CD14-positive monocyte (primary cell): Measurements from ENCODE around the gene SYT4. TPM values are rescaled to one million over a fixed set of nuclear protein-coding genes. Genes with fewer than 3 reads are reported as not detected.

Experiments
- DNase-seq, 3 donors: peaks; one replicate each; pipeline ENCODE4 v3.0.0-alpha.2; 2011 to 2022
- H2AFZ ChIP-seq: 2 replicates; pipeline ENCODE4 v1.6.0; 2012; ENCODE audit warnings: mild to moderate bottlenecking, low read depth, low read length, inconsistent platforms; ENCODE audit not compliant: insufficient read depth, poor library complexity, severe bottlenecking
- H3K27ac ChIP-seq, 2 donors: 1 replicate in 1 of 2; 2 replicates in 1 of 2; pipeline ENCODE4 v1.5.1; 2012 to 2013; ENCODE audit warnings: low read length in 2 of 2, control low read depth in 1 of 2, inconsistent platforms in 1 of 2, low read depth in 1 of 2, mild to moderate bottlenecking in 1 of 2
- H3K27me3 ChIP-seq, 2 donors: one replicate each; pipeline versions ENCODE4 v1.6.0 to v1.6.1; 2011 to 2013; ENCODE audit warnings: low read length in 2 of 2; ENCODE audit not compliant: control insufficient read depth in 2 of 2, insufficient read depth in 2 of 2
- H3K36me3 ChIP-seq, 2 donors: replicated peaks in 1 of 2; 1 replicate in 1 of 2; 2 replicates in 1 of 2; pipeline versions ENCODE4 v1.5.1 to v1.6.1; 2012 to 2013; ENCODE audit warnings: low read length in 2 of 2, control low read depth in 1 of 2, inconsistent platforms in 1 of 2, mild to moderate bottlenecking in 1 of 2; ENCODE audit not compliant: insufficient read depth in 2 of 2, control insufficient read depth in 1 of 2
- H3K4me1 ChIP-seq, 2 donors: 1 replicate in 1 of 2; 2 replicates in 1 of 2; pipeline versions ENCODE4 v1.5.1 to v1.6.1; 2012 to 2013; ENCODE audit warnings: low read length in 2 of 2, control low read depth in 1 of 2, inconsistent platforms in 1 of 2, mild to moderate bottlenecking in 1 of 2, moderate library complexity in 1 of 2; ENCODE audit not compliant: insufficient read depth in 2 of 2, control insufficient read depth in 1 of 2
- H3K4me2 ChIP-seq: replicated peaks from 2 replicates; pipeline ENCODE3; 2012; ENCODE audit warnings: low read length, moderate library complexity, mild to moderate bottlenecking; ENCODE audit not compliant: poor library complexity, severe bottlenecking; ENCODE audit errors: extremely low read depth
- H3K4me3 ChIP-seq, 3 experiments: fragments of 200-600 bp in 1 of 3; sonication (generic) in 1 of 3; replicated peaks in 1 of 3; 1 replicate in 2 of 3; 2 replicates in 1 of 3; pipeline ENCODE4 v1.5.1; 2011 to 2013; ENCODE audit warnings: low read length in 3 of 3, mild to moderate bottlenecking in 3 of 3, control low read depth in 2 of 3, low read depth in 2 of 3, inconsistent platforms in 1 of 3, moderate library complexity in 1 of 3
- H3K79me2 ChIP-seq: 2 replicates; pipeline ENCODE4 v1.6.0; 2012; ENCODE audit warnings: mild to moderate bottlenecking, control low read depth, inconsistent platforms, low read length, moderate library complexity; ENCODE audit not compliant: insufficient read depth
- H3K9ac ChIP-seq: 2 replicates; pipeline ENCODE4 v1.6.0; 2017; ENCODE audit warnings: low read length, mild to moderate bottlenecking; ENCODE audit not compliant: insufficient read depth, poor library complexity, severe bottlenecking
- H3K9me3 ChIP-seq, 2 donors: replicated peaks in 1 of 2; 1 replicate in 1 of 2; 2 replicates in 1 of 2; pipeline versions ENCODE4 v1.5.1 to v1.6.1; 2012 to 2013; ENCODE audit warnings: low read length in 2 of 2, control low read depth in 1 of 2; ENCODE audit not compliant: control insufficient read depth in 1 of 2, insufficient read depth in 1 of 2
- H4K20me1 ChIP-seq: 2 replicates; pipeline ENCODE4 v1.6.0; 2012; ENCODE audit warnings: mild to moderate bottlenecking, low read length, control low read depth, moderate library complexity; ENCODE audit not compliant: insufficient read depth
- H3K27ac Mint-ChIP-seq, 7 donors: one replicate each; pipeline ENCODE4 v1.8.0; 2020; ENCODE audit warnings: mild to moderate bottlenecking in 7 of 7, mixed read lengths in 7 of 7, moderate library complexity in 6 of 7, inconsistent platforms in 2 of 7
- H3K27me3 Mint-ChIP-seq, 3 donors: one replicate each; pipeline ENCODE4 v1.8.0; 2021 to 2022; ENCODE audit warnings: low read depth in 3 of 3, mild to moderate bottlenecking in 3 of 3, mixed read lengths in 3 of 3, moderate library complexity in 3 of 3, inconsistent platforms in 1 of 3
- H3K36me3 Mint-ChIP-seq, 2 donors: one replicate each; pipeline ENCODE4 v1.8.0; 2020; ENCODE audit warnings: mixed read lengths in 2 of 2, inconsistent platforms in 1 of 2, mild to moderate bottlenecking in 1 of 2
- H3K4me1 Mint-ChIP-seq: one replicate; pipeline ENCODE4 v1.8.0; 2020; ENCODE audit warnings: mild to moderate bottlenecking, mixed read lengths
- H3K4me3 Mint-ChIP-seq, 2 donors: one replicate each; pipeline ENCODE4 v1.8.0; 2020; ENCODE audit warnings: mild to moderate bottlenecking in 2 of 2, mixed read lengths in 2 of 2, moderate library complexity in 1 of 2
- H3K9me3 Mint-ChIP-seq, 7 donors: one replicate each; pipeline ENCODE4 v1.8.0; 2020 to 2022; ENCODE audit warnings: mixed read lengths in 7 of 7, mild to moderate bottlenecking in 6 of 7, moderate library complexity in 6 of 7, inconsistent platforms in 2 of 7
- WGBS: methylation state at CpG from one replicate; pipeline ENCODE4 v1.1.5; 2013; ENCODE audit warnings: missing lambda C conversion rate; ENCODE audit not compliant: insufficient coverage; 5-methylcytosine and 5-hydroxymethylcytosine counted together
- intact Hi-C, 2 donors: fragments of 100-400 bp; cut with micrococcal nuclease; formaldehyde crosslinking; loops; one replicate each; pipeline versions ENCODE4 v1.15.0 to v1.15.1; 2023
- polyA plus RNA-seq, 3 donors: library from polyadenylated mRNA; depleted of rRNA in 1 of 3; unstranded in 2 of 3; stranded (reverse) in 1 of 3; fragments of 300-500 nt in 2 of 3; fragments of >200 nt in 1 of 3; fragmentation: Illumina TruSeq in 2 of 3; gene quantifications; 1 replicate in 2 of 3; 2 replicates in 1 of 3; pipeline ENCODE4 v1.2.3, GENCODE V29; 2012 to 2021
- TF ChIP-seq, protein P1 (sequence below): fragments of 200-600 bp; IDR thresholded peaks from one replicate; pipeline ENCODE4 v1.8.0; 2022; ENCODE audit warnings: antibody characterized with exemption, mild to moderate bottlenecking

The SYT4 gene
- polyA plus RNA-seq, 3 donors, result not detected

DNA sequence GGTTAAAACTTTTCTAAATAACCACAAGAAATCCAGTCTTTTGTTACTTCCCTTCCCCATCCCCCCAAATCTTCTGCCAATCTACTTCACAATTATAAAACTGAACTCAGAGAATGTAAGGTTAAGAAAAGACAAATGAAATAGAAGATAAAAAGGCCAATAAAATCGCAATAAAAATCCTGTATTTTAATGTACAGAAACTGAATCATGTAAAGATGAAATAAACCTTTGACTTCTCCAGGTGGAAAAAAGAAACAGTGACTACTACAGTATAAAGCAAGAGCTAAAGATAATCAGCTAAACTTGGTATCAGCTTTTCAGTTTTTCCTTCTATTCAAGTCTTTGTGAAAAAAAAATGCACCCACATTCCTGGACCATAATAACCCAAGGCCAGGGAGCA, 1.7 kb downstream of the SYT4 start:
- no peaks in the 10 kb centered on the region for H3K9me3 Mint-ChIP-seq
- peaks cover 4 to 14% (median 13%) of the 10 kb centered on the region in 3 donors for H3K27me3 Mint-ChIP-seq
- no peak for DNase-seq
- TF ChIP-seq, protein P1, sequence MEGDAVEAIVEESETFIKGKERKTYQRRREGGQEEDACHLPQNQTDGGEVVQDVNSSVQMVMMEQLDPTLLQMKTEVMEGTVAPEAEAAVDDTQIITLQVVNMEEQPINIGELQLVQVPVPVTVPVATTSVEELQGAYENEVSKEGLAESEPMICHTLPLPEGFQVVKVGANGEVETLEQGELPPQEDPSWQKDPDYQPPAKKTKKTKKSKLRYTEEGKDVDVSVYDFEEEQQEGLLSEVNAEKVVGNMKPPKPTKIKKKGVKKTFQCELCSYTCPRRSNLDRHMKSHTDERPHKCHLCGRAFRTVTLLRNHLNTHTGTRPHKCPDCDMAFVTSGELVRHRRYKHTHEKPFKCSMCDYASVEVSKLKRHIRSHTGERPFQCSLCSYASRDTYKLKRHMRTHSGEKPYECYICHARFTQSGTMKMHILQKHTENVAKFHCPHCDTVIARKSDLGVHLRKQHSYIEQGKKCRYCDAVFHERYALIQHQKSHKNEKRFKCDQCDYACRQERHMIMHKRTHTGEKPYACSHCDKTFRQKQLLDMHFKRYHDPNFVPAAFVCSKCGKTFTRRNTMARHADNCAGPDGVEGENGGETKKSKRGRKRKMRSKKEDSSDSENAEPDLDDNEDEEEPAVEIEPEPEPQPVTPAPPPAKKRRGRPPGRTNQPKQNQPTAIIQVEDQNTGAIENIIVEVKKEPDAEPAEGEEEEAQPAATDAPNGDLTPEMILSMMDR, result no peak
- H3K4me2 ChIP-seq, result no peak overlapping the region
- WGBS, result no CpG with 5 or more reads among the region's 1 CpG
- H3K4me3 ChIP-seq, result no peak overlapping the region
- no peaks in the 10 kb centered on the region for H3K36me3 ChIP-seq
- H3K27ac ChIP-seq, result no peak overlapping the region
- no peaks in the 10 kb centered on the region for H3K4me1 ChIP-seq
- H4K20me1 ChIP-seq, result no peaks in the 10 kb centered on the region
- H3K79me2 ChIP-seq, result no peaks in the 10 kb centered on the region
- no peak overlapping the region for H3K27ac Mint-ChIP-seq
- H3K9me3 ChIP-seq, result no peaks in the 10 kb centered on the region
- no peak overlapping the region for H2AFZ ChIP-seq
- H3K4me3 Mint-ChIP-seq, result no peak overlapping the region
- intact Hi-C loops, result loop anchor here (10.0 kb wide), 2 partner anchors 981 to 1161 kb away; no protein-coding TSS in a partner anchor
- no peak overlapping the region for H3K9ac ChIP-seq
- peaks cover 3 to 14% of the 10 kb centered on the region in 2 donors for H3K27me3 ChIP-seq
- H3K4me1 Mint-ChIP-seq, result no peaks in the 10 kb centered on the region
- no peaks in the 10 kb centered on the region for H3K36me3 Mint-ChIP-seq

DNA sequence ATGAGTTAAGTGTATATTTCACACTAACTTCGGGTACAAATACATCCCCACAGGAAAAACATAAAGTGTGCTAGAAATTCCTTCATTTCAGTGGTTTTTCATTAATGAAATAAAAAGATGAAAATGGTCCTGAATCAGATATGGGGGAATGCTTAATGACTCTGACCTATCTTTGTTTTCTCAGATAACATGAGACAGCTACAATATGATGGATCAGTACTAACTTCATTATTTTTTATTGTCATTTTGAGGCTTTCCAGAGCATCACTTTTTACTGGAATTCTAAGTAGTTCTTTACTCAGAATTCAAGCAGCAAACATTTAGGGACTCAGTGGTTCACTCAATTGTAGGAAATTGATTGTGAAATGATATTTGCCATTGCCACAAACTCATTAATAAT, 2.8 kb downstream of the SYT4 start:
- Mint-ChIP-seq H3K4me3 (no peak overlapping the region), H3K27ac (no peak overlapping the region), H3K4me1 (no peaks in the 10 kb centered on the region), H3K27me3 (peaks cover 4 to 15% (median 14%) of the 10 kb centered on the region in 3 donors), H3K9me3 (no peaks in the 10 kb centered on the region), H3K36me3 (no peaks in the 10 kb centered on the region)
- Histone ChIP-seq H3K79me2 (no peaks in the 10 kb centered on the region), H3K9me3 (no peaks in the 10 kb centered on the region), H2AFZ (no peak overlapping the region), H3K4me1 (no peaks in the 10 kb centered on the region), H3K4me3 (no peak overlapping the region), H4K20me1 (no peaks in the 10 kb centered on the region), H3K9ac (no peak overlapping the region), H3K27ac (no peak overlapping the region), H3K36me3 (no peaks in the 10 kb centered on the region), H3K27me3 (peaks cover 3 to 14% of the 10 kb centered on the region in 2 donors), H3K4me2 (no peak overlapping the region)
- no CpG with 5 or more reads among the region's 1 CpG for WGBS
- TF ChIP-seq, protein P1, result no peak
- intact Hi-C loops, result loop anchor here (10.0 kb wide), 2 partner anchors 980 to 1160 kb away; no protein-coding TSS in a partner anchor
- no peak for DNase-seq
